Cerebellar nuclear complex (tissue), 1 donor: Measurements from ENCODE around the gene GRXCR2.

Experiments used
- DNase-seq, 2 experiments: peaks; one replicate each; lab custom pipeline; 2025; lab: John Stamatoyannopoulos, UW

GRXCR2 gene

GRCh38 chr5:145835848-145836239 is 37.0 kb downstream of the GRXCR2 start:
- no peak for DNase-seq

GRCh38 chr5:145834917-145835847 is 37.6 kb downstream of the GRXCR2 start, which contains the start of gene PRELID2:
Gene PRELID2 (minus strand): TSS chr5:145835342. CDS start chr5:145835251, 91 bp downstream.
- no peak for DNase-seq

- DNase-seq = no peak
These were observed 38.3 kb downstream of the GRXCR2 start for GRCh38 chr5:145834554-145834916.

GRCh38 chr5:145833631-145834200 is 39.1 kb downstream of the GRXCR2 start:
- no peak for DNase-seq

- DNase-seq = no peak
These were observed 42.2 kb downstream of the GRXCR2 start for GRCh38 chr5:145830594-145830993.

- no peak for DNase-seq
These were observed 43.0 kb downstream of the GRXCR2 start for GRCh38 chr5:145829708-145830361.

GRCh38 chr5:145826895-145827674 is 45.7 kb downstream of the GRXCR2 start:
- no peak for DNase-seq

GRCh38 chr5:145825751-145826180 is 47.0 kb downstream of the GRXCR2 start:
- DNase-seq = no peak

GRCh38 chr5:145824040-145824439 is 48.8 kb downstream of the GRXCR2 start:
- DNase-seq = no peak

GRCh38 chr5:145818604-145819003 is 54.2 kb downstream of the GRXCR2 start:
- no peak for DNase-seq

- no peak for DNase-seq
These were observed 59.9 kb downstream of the GRXCR2 start for GRCh38 chr5:145812877-145813276.

GRCh38 chr5:145811834-145812625 is 60.8 kb downstream of the GRXCR2 start:
- no peak for DNase-seq
